PC-9 (cell line): ENCODE results near the gene PRDM16. TPM values are rescaled to one million over a fixed set of nuclear protein-coding genes. Genes with fewer than 3 reads are reported as not detected.

Experiments used
- BruUV-seq: library from RNA; stranded (reverse); fragments of 400-500 nt; replicated peaks from 2 replicates; lab custom pipeline; 2021; lab: Mats Ljungman, UMichigan
- CTCF ChIA-PET: fragments of 300-600 bp; sonication (Branson Sonifier 250); formaldehyde crosslinking; loops from one replicate; lab custom pipeline; 2022; ENCODE audit warnings: antibody characterized with exemption; lab: Charles Lee
- POLR2A ChIA-PET: fragments of 300-600 bp; sonication (Branson Sonifier 250); formaldehyde crosslinking; loops from one replicate; lab custom pipeline; 2022; ENCODE audit warnings: antibody characterized with exemption; ENCODE audit not compliant: unreplicated experiment; lab: Charles Lee
- DNase-seq, 2 experiments: peaks; one replicate each; pipeline versions ENCODE4 v3.0.0 to v3.0.0-alpha.2; 2015 to 2022; ENCODE audit warnings: mixed read lengths in 1 of 2
- H2AFZ ChIP-seq: fragments of 200-600 bp; sonication (generic); 2 replicates; pipeline ENCODE4 v1.8.1; 2017; ENCODE audit warnings: antibody characterized with exemption
- H3F3A ChIP-seq: fragments of 200-600 bp; sonication (generic); 2 replicates; pipeline ENCODE4 v1.8.1; 2017; ENCODE audit warnings: antibody characterized with exemption, mild to moderate bottlenecking, low read depth; ENCODE audit not compliant: insufficient read depth
- H3K27ac ChIP-seq: fragments of 200-600 bp; sonication (generic); 2 replicates; pipeline ENCODE4 v1.6.1; 2016; ENCODE audit warnings: mixed run types
- H3K27me3 ChIP-seq: fragments of 200-600 bp; sonication (generic); 2 replicates; pipeline ENCODE4 v1.6.1; 2016; ENCODE audit warnings: low read depth, mixed run types; ENCODE audit not compliant: insufficient read depth
- H3K36me3 ChIP-seq: fragments of 200-600 bp; sonication (generic); 2 replicates; pipeline ENCODE4 v1.6.1; 2016; ENCODE audit warnings: low read depth, mixed run types
- H3K4me1 ChIP-seq: fragments of 200-600 bp; sonication (generic); replicated peaks from 2 replicates; pipeline ENCODE4 v1.6.1; 2016; ENCODE audit warnings: mixed run types; ENCODE audit not compliant: insufficient read depth
- H3K4me2 ChIP-seq: fragments of 200-600 bp; sonication (generic); 2 replicates; pipeline ENCODE4 v1.6.1; 2017; ENCODE audit warnings: mixed run types
- H3K4me3 ChIP-seq: fragments of 200-600 bp; sonication (generic); 2 replicates; pipeline ENCODE4 v1.6.1; 2016; ENCODE audit warnings: mixed run types
- H3K79me2 ChIP-seq: fragments of 200-600 bp; sonication (generic); 2 replicates; pipeline ENCODE4 v1.6.1; 2017; ENCODE audit warnings: low read depth, mixed run types
- H3K9me2 ChIP-seq: fragments of 200-600 bp; sonication (generic); 2 replicates; pipeline ENCODE4 v1.8.1; 2017; ENCODE audit warnings: mild to moderate bottlenecking; ENCODE audit not compliant: insufficient read depth
- H3K9me3 ChIP-seq: fragments of 200-600 bp; sonication (generic); 2 replicates; pipeline ENCODE4 v1.8.1; 2016; ENCODE audit warnings: low read depth; ENCODE audit not compliant: insufficient read depth
- H4K20me1 ChIP-seq: fragments of 200-600 bp; sonication (generic); 2 replicates; pipeline ENCODE4 v1.8.1; 2017; ENCODE audit not compliant: insufficient read depth
- EZH2 ChIP-seq: fragments of 200-600 bp; sonication (generic); IDR thresholded peaks from 2 replicates; pipeline ENCODE4 v1.8.0; 2017; ENCODE audit warnings: antibody characterized with exemption, low read depth
- intact Hi-C: fragments of 100-400 bp; cut with micrococcal nuclease; formaldehyde crosslinking; loops from one replicate; pipeline ENCODE4 v1.10.0; 2022; ENCODE audit not compliant: unreplicated experiment
- total RNA-seq: library from RNA; stranded (reverse); gene quantifications from 2 replicates; pipeline ENCODE4 v1.2.3, GENCODE V29; 2021
- TF ChIP-seq, protein P1 (sequence below): fragments of 200-600 bp; sonication (generic); conservative IDR thresholded peaks from 2 replicates; pipeline ENCODE4 v1.6.1; 2017; ENCODE audit warnings: mixed run types, antibody characterized with exemption, mild to moderate bottlenecking, moderate library complexity

The PRDM16 gene
- total RNA-seq, 1 experiment from 2014 or later, result not detected

- Histone ChIP-seq H3K9me2 (no peaks in the 10 kb centered on the region), H3F3A (no peaks in the 10 kb centered on the region), H3K9me3 (peaks cover 3% of the 10 kb centered on the region; the same call in 1 of the 2 replicates), H3K4me3 (no peak overlapping the region), H4K20me1 (no peaks in the 10 kb centered on the region), H3K36me3 (no peaks in the 10 kb centered on the region), H3K4me2 (no peak overlapping the region), H2AFZ (no peak overlapping the region), H3K79me2 (no peaks in the 10 kb centered on the region), H3K27me3 (peaks cover 88% of the 10 kb centered on the region), H3K4me1 (no peaks in the 10 kb centered on the region), H3K27ac (no peak overlapping the region)
- no peak for TF ChIP-seq EZH2
- ChIA-PET CTCF (no interaction called here), POLR2A (no interaction called here)
- intact Hi-C loops, result no loop called here
- BruUV-seq, result no TSS peak
- no peak for DNase-seq
These were observed 48.6 kb upstream of the PRDM16 start for GRCh38 chr1:3020263-3020909.

GRCh38 chr1:3021233-3021671 lies 47.8 kb upstream of the PRDM16 start, which contains the start of gene ACTRT2:
ACTRT2 (plus strand) TSS chr1:3021467; CDS start chr1:3021687, 220 bp downstream.
- Histone ChIP-seq H3K27ac (no peak within 1 kb of the TSS), H3K9me2 (no peaks in the 10 kb centered on the region), H4K20me1 (no peaks in the 10 kb centered on the region), H3K4me1 (no peaks in the 10 kb centered on the region), H3F3A (no peaks in the 10 kb centered on the region), H3K4me2 (no peak within 1 kb of the TSS), H3K9me3 (peaks cover 3% of the 10 kb centered on the region; the same call in 1 of the 2 replicates), H3K27me3 (peaks cover 80% of the 10 kb centered on the region), H3K4me3 (no peak within 1 kb of the TSS), H3K79me2 (no peaks in the 10 kb centered on the region), H3K36me3 (no peaks in the 10 kb centered on the region), H2AFZ (no peak within 1 kb of the TSS)
- BruUV-seq, result no TSS peak
- POLR2A ChIA-PET, result no interaction called here
- intact Hi-C loops, result no loop called here
- CTCF ChIA-PET, result no interaction called here
- TF ChIP-seq, protein P1, sequence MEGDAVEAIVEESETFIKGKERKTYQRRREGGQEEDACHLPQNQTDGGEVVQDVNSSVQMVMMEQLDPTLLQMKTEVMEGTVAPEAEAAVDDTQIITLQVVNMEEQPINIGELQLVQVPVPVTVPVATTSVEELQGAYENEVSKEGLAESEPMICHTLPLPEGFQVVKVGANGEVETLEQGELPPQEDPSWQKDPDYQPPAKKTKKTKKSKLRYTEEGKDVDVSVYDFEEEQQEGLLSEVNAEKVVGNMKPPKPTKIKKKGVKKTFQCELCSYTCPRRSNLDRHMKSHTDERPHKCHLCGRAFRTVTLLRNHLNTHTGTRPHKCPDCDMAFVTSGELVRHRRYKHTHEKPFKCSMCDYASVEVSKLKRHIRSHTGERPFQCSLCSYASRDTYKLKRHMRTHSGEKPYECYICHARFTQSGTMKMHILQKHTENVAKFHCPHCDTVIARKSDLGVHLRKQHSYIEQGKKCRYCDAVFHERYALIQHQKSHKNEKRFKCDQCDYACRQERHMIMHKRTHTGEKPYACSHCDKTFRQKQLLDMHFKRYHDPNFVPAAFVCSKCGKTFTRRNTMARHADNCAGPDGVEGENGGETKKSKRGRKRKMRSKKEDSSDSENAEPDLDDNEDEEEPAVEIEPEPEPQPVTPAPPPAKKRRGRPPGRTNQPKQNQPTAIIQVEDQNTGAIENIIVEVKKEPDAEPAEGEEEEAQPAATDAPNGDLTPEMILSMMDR, result no peak
- TF ChIP-seq EZH2, result no peak
- no peak for DNase-seq

DNA sequence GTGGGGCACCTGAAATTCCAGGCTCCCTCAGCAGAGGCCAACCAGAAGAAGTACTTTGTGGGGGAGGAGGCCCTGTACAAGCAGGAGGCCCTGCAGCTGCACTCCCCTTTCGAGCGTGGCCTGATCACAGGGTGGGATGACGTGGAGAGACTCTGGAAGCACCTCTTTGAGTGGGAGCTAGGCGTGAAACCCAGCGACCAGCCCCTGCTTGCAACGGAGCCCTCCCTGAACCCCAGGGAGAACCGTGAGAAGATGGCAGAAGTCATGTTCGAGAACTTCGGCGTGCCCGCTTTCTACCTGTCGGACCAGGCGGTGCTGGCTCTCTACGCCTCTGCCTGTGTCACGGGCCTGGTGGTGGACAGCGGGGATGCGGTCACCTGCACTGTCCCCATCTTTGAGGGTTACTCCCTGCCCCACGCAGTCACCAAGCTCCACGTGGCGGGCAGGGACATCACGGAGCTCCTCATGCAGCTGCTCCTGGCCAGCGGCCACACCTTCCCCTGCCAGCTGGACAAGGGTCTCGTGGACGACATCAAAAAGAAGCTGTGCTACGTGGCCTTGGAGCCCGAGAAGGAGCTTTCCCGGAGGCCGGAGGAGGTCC lies 47.1 kb upstream of the PRDM16 start:
- ChIA-PET CTCF (interaction anchor here (0.6 kb wide), 1 partner anchor 303 kb away, joined by 23 read pairs; no protein-coding TSS in a partner anchor), POLR2A (no interaction called here)
- intact Hi-C loops, result no loop called here
- H3K36me3 ChIP-seq, result no peaks in the 10 kb centered on the region
- no peaks in the 10 kb centered on the region for H3K79me2 ChIP-seq
- H3F3A ChIP-seq, result no peaks in the 10 kb centered on the region
- H3K27me3 ChIP-seq, result peaks cover 79% of the 10 kb centered on the region
- TF ChIP-seq, protein P1, result no peak
- no peak for TF ChIP-seq EZH2
- no TSS peak for BruUV-seq
- H4K20me1 ChIP-seq, result no peaks in the 10 kb centered on the region
- H3K27ac ChIP-seq, result no peak overlapping the region
- H3K4me1 ChIP-seq, result no peaks in the 10 kb centered on the region
- H3K4me3 ChIP-seq, result no peak overlapping the region
- peaks cover 3% of the 10 kb centered on the region; the same call in 1 of the 2 replicates for H3K9me3 ChIP-seq
- H3K4me2 ChIP-seq, result no peak overlapping the region
- H3K9me2 ChIP-seq, result no peaks in the 10 kb centered on the region
- DNase-seq, result no peak
- no peak overlapping the region for H2AFZ ChIP-seq
